SH-SY5Y (cell line): ENCODE data around the gene CELA1.

Experiments
- GATA2 ChIP-seq: IDR thresholded peaks from 2 replicates; pipeline ENCODE4 v1.6.1; 2011; ENCODE audit warnings: mild to moderate bottlenecking, low read depth, low read length
- GATA3 ChIP-seq: IDR thresholded peaks from 2 replicates; pipeline ENCODE4 v1.6.1; 2011; ENCODE audit warnings: low read depth, mild to moderate bottlenecking, low read length, moderate library complexity

GRCh38 chr12:51370667-51371066 lies 24.2 kb upstream of the CELA1 start:
- TF ChIP-seq GATA2 (no peak), GATA3 (no peak)
